Measurements from ENCODE around the gene MVB12B.

Gene MVB12B

DNA sequence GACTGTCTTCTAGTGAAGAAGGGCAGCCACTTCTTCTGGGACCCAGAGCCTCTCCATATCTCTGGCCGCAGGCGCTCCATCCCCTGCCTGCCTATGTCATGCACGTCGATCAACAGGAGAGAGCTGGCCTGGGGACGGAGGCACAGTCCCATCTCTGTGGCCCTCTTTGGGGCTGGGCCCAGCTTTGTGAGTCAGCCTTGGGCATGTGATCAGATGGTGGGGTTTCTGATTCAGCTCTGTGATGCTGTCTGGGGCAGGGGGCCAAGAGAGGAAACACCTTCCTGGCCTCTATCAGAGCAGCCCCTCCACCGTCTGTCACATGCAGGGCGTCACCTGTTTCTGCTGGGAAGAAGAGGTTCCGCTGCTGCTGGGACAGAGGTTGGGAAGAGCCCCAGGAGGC is 72.6 kb downstream of the MVB12B start:
- TF ChIP-seq, protein P1, sequence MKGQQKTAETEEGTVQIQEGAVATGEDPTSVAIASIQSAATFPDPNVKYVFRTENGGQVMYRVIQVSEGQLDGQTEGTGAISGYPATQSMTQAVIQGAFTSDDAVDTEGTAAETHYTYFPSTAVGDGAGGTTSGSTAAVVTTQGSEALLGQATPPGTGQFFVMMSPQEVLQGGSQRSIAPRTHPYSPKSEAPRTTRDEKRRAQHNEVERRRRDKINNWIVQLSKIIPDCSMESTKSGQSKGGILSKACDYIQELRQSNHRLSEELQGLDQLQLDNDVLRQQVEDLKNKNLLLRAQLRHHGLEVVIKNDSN (IDR thresholded peaks at IDR 0.05), result no peak
- no peak for TF ChIP-seq EP300 (IDR thresholded peaks at IDR 0.05; ENCODE audit: borderline replicate concordance)
- no peak for TF ChIP-seq RAD21 (IDR thresholded peaks at IDR 0.05; ENCODE audit: low read depth)
- no peak for TF ChIP-seq EGR1 (IDR thresholded peaks at IDR 0.05)
- TF ChIP-seq, protein P2, sequence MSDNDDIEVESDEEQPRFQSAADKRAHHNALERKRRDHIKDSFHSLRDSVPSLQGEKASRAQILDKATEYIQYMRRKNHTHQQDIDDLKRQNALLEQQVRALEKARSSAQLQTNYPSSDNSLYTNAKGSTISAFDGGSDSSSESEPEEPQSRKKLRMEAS (IDR thresholded peaks at IDR 0.05), result no peak
- no peak for TF ChIP-seq ZBTB7A (IDR thresholded peaks at IDR 0.05; ENCODE audit: low read depth)
- TF ChIP-seq CREB1 (IDR thresholded peaks at IDR 0.05; ENCODE audit: low read depth), result no peak
- TF ChIP-seq YY1 (IDR thresholded peaks at IDR 0.05; ENCODE audit: low read depth), result no peak
- TF ChIP-seq TCF12 (IDR thresholded peaks at IDR 0.05; ENCODE audit: low read depth), result no peak
- TF ChIP-seq TAF1 (IDR thresholded peaks at IDR 0.05; ENCODE audit: low read depth), result no peak
- no peak for TF ChIP-seq TEAD4 (IDR thresholded peaks at IDR 0.05)
- TF ChIP-seq, protein P3, sequence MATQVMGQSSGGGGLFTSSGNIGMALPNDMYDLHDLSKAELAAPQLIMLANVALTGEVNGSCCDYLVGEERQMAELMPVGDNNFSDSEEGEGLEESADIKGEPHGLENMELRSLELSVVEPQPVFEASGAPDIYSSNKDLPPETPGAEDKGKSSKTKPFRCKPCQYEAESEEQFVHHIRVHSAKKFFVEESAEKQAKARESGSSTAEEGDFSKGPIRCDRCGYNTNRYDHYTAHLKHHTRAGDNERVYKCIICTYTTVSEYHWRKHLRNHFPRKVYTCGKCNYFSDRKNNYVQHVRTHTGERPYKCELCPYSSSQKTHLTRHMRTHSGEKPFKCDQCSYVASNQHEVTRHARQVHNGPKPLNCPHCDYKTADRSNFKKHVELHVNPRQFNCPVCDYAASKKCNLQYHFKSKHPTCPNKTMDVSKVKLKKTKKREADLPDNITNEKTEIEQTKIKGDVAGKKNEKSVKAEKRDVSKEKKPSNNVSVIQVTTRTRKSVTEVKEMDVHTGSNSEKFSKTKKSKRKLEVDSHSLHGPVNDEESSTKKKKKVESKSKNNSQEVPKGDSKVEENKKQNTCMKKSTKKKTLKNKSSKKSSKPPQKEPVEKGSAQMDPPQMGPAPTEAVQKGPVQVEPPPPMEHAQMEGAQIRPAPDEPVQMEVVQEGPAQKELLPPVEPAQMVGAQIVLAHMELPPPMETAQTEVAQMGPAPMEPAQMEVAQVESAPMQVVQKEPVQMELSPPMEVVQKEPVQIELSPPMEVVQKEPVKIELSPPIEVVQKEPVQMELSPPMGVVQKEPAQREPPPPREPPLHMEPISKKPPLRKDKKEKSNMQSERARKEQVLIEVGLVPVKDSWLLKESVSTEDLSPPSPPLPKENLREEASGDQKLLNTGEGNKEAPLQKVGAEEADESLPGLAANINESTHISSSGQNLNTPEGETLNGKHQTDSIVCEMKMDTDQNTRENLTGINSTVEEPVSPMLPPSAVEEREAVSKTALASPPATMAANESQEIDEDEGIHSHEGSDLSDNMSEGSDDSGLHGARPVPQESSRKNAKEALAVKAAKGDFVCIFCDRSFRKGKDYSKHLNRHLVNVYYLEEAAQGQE (IDR thresholded peaks at IDR 0.05; ENCODE audit: low read depth), result no peak
- no peak for TF ChIP-seq NFIC (IDR thresholded peaks at IDR 0.05)
- TF ChIP-seq FOXM1 (IDR thresholded peaks at IDR 0.05; ENCODE audit: borderline replicate concordance, low read depth), result no peak
- no peak for TF ChIP-seq CEBPB (IDR thresholded peaks at IDR 0.05)

DNA sequence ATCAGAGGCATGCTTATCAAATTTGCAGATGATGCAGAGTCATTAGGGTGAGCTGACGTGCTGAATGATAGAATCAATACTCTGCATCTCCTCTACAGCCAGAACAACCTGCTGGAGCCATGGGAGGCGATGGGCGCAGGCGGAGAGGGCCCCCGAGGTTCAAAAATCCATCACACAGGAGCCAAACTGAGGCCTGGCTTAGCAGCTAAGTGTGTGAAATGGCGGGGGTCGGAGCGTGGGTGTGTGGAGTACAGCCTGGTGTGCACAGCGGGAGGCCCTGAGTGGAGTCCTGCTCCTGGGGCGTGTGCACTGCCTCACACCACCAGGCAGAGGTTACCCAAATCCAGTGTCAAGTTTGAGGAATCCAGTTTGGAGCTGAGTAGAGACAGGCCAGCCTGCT is 73.2 kb downstream of the MVB12B start:
- TF ChIP-seq NFIC (IDR thresholded peaks at IDR 0.05) (no peak), RAD21 (IDR thresholded peaks at IDR 0.05; ENCODE audit: low read depth) (no peak), TCF12 (IDR thresholded peaks at IDR 0.05; ENCODE audit: low read depth) (no peak)

DNA sequence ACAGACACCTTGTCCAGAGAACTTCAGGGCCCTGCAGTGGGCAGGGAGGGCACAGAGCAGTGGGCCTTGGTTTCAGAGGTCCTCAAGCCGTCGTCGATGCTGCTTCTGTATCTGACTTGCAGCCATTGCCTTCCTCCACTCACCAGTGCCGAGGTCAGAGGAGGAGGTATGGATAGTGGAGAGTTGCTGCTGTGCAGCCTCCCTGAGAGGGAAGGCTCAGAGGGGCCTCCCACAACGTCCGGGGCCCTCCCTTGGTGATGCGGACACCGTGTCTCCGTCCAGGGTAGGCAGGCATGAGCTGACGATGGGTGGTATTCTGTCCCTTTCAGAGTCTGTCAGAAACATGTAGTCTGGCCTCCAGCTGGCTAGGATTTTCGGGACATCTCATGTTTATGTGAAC is 73.9 kb downstream of the MVB12B start:
- TF ChIP-seq CREB1 (IDR thresholded peaks at IDR 0.05; ENCODE audit: low read depth) (no peak), FOXM1 (IDR thresholded peaks at IDR 0.05; ENCODE audit: borderline replicate concordance, low read depth) (no peak), EGR1 (IDR thresholded peaks at IDR 0.05) (no peak), EP300 (IDR thresholded peaks at IDR 0.05; ENCODE audit: borderline replicate concordance) (no peak)
- TF ChIP-seq, protein P1 (IDR thresholded peaks at IDR 0.05), result no peak

DNA sequence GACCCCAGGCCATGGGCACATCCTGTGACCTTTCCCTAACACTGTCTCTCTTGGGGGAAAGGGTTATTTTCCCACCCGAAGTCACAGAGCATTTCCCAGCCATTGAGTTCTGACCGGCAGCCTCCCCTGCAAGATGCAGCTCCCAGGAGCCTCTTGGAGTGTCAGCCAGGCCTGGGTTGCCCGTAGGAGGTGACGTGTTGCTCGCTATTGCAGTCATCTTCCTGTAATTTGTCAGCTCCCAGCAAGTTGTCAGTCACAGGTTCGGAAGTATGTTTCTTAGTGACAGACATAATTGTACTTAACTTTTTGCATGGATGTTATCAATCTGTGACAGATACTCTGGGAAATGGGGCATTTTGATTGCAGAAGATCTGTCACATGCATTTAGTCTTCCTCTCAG is 74.5 kb downstream of the MVB12B start:
- TF ChIP-seq ZBTB7A (IDR thresholded peaks at IDR 0.05; ENCODE audit: low read depth) (no peak), EP300 (IDR thresholded peaks at IDR 0.05; ENCODE audit: borderline replicate concordance) (no peak), YY1 (IDR thresholded peaks at IDR 0.05; ENCODE audit: low read depth) (no peak), CREB1 (IDR thresholded peaks at IDR 0.05; ENCODE audit: low read depth) (no peak), FOXM1 (IDR thresholded peaks at IDR 0.05; ENCODE audit: borderline replicate concordance, low read depth) (no peak), TEAD4 (IDR thresholded peaks at IDR 0.05) (no peak), NFIC (IDR thresholded peaks at IDR 0.05) (no peak), RAD21 (IDR thresholded peaks at IDR 0.05; ENCODE audit: low read depth) (no peak), TCF12 (IDR thresholded peaks at IDR 0.05; ENCODE audit: low read depth) (no peak)
- TF ChIP-seq, protein P2 (IDR thresholded peaks at IDR 0.05), result no peak
- TF ChIP-seq, protein P3 (IDR thresholded peaks at IDR 0.05; ENCODE audit: low read depth), result no peak
- TF ChIP-seq, protein P1 (IDR thresholded peaks at IDR 0.05), result no peak

DNA sequence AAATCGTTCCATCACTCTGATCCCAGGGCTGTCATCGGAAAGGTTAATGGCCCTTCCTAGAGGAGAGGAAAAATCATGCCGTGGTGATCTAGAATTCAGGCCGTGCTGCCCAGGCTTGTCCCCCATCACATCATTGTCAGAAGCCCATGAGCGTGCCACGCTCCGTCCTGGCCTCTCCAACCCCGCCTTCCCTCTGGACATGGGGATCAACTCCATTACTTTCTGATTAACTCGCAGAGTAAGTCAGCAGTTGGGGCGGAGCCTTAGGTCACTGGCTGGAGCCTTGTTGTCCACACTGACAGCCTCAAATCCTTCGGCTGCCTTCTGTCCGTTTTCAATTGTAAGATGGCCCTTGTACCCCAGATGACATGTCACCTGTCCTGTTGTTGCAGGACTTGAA is 75.0 kb downstream of the MVB12B start:
- TF ChIP-seq CREB1 (IDR thresholded peaks at IDR 0.05; ENCODE audit: low read depth), result no peak
- no peak for TF ChIP-seq EGR1 (IDR thresholded peaks at IDR 0.05)
- TF ChIP-seq ZBTB7A (IDR thresholded peaks at IDR 0.05; ENCODE audit: low read depth), result no peak
- TF ChIP-seq, protein P3 (IDR thresholded peaks at IDR 0.05; ENCODE audit: low read depth), result no peak
- TF ChIP-seq CEBPB (IDR thresholded peaks at IDR 0.05), result no peak
- TF ChIP-seq TCF12 (IDR thresholded peaks at IDR 0.05; ENCODE audit: low read depth), result no peak
- TF ChIP-seq FOXM1 (IDR thresholded peaks at IDR 0.05; ENCODE audit: borderline replicate concordance, low read depth), result no peak
- no peak for TF ChIP-seq TAF1 (IDR thresholded peaks at IDR 0.05; ENCODE audit: low read depth)
- TF ChIP-seq NFIC (IDR thresholded peaks at IDR 0.05), result no peak
- TF ChIP-seq RAD21 (IDR thresholded peaks at IDR 0.05; ENCODE audit: low read depth), result no peak
- TF ChIP-seq, protein P1 (IDR thresholded peaks at IDR 0.05), result no peak
- TF ChIP-seq YY1 (IDR thresholded peaks at IDR 0.05; ENCODE audit: low read depth), result no peak
- no peak for TF ChIP-seq TEAD4 (IDR thresholded peaks at IDR 0.05)
- TF ChIP-seq EP300 (IDR thresholded peaks at IDR 0.05; ENCODE audit: borderline replicate concordance), result no peak
- TF ChIP-seq, protein P2 (IDR thresholded peaks at IDR 0.05), result no peak

All from Ishikawa (cell line).